Measurements from ENCODE around the gene KRT13.
A peak's percentile ranks its signal among the peaks of the same experiment; 100 is the strongest.

Gene KRT13

GRCh38 chr17:41492351-41492750, 13.1 kb downstream of the KRT13 start:
- no peak for DNase-seq

- DNase-seq: no peak
These were observed 13.9 kb downstream of the KRT13 start for GRCh38 chr17:41491476-41491875.

GRCh38 chr17:41490000-41490990, 15.1 kb downstream of the KRT13 start:
- DNase-seq: no peak

GRCh38 chr17:41489531-41489930, 15.9 kb downstream of the KRT13 start, which contains the start of gene KRT36:
TSS of gene KRT36 (minus strand) at chr17:41489910. CDS start at chr17:41489864, 46 bp downstream.
- no peak for DNase-seq

- no peak for DNase-seq
These were observed 18.4 kb downstream of the KRT13 start for GRCh38 chr17:41486809-41487530.

GRCh38 chr17:41486316-41486715, 19.1 kb downstream of the KRT13 start:
- DNase-seq: no peak

- no peak for DNase-seq
These were observed 20.2 kb downstream of the KRT13 start for GRCh38 chr17:41484920-41485904.

- DNase-seq: peak; percentile 32
These were observed 21.2 kb downstream of the KRT13 start for GRCh38 chr17:41483991-41484826.

- DNase-seq: no peak
These were observed 21.9 kb downstream of the KRT13 start for GRCh38 chr17:41483531-41483930.

GRCh38 chr17:41481036-41481435, 24.4 kb downstream of the KRT13 start, which contains the start of gene KRT35:
TSS of gene KRT35 (minus strand) at chr17:41481151. CDS start at chr17:41481097, 54 bp downstream.
- no peak for DNase-seq

GRCh38 chr17:41480581-41480980, 24.8 kb downstream of the KRT13 start:
- DNase-seq: no peak

GRCh38 chr17:41480136-41480535, 25.3 kb downstream of the KRT13 start:
- no peak for DNase-seq

- no peak for DNase-seq
These were observed 27.2 kb downstream of the KRT13 start for GRCh38 chr17:41478237-41478636.

GRCh38 chr17:41476866-41477815, 28.3 kb downstream of the KRT13 start:
- no peak for DNase-seq

- no peak for DNase-seq
These were observed 30.0 kb downstream of the KRT13 start for GRCh38 chr17:41475421-41475820.

- no peak for DNase-seq
These were observed 30.5 kb downstream of the KRT13 start for GRCh38 chr17:41474863-41475262.

GRCh38 chr17:41468346-41468745, 37.1 kb downstream of the KRT13 start:
- DNase-seq: no peak

GRCh38 chr17:41467561-41467960, 37.9 kb downstream of the KRT13 start:
- no peak for DNase-seq

- DNase-seq: no peak
These were observed 38.4 kb downstream of the KRT13 start, which contains the start of gene KRT32 for GRCh38 chr17:41466988-41467387. TSS of gene KRT32 (minus strand) at chr17:41467386. CDS start at chr17:41467325, 61 bp downstream.

- DNase-seq: no peak
These were observed 40.7 kb downstream of the KRT13 start for GRCh38 chr17:41464682-41465081.
